OCI-LY3 (cell line): Measurements from ENCODE around the gene ALDH8A1.

Experiments
- H2AFZ ChIP-seq: fragments of 200-600, 300-600 bp; shearing (Covaris generic); 2 replicates; pipeline ENCODE4 v1.6.0; 2014; ENCODE audit warnings: antibody characterized with exemption, low read depth, low read length
- H3K27ac ChIP-seq: fragments of 200-600, 300-600 bp; sonication (generic); 2 replicates; pipeline ENCODE4 v1.5.1; 2014; ENCODE audit warnings: mild to moderate bottlenecking, low read length, moderate library complexity, mixed read lengths
- H3K27me3 ChIP-seq: fragments of 200-600, 300-600 bp; sonication (generic); 2 replicates; pipeline ENCODE4 v1.6.1; 2014; ENCODE audit warnings: low read depth, low read length, mixed read lengths
- H3K36me3 ChIP-seq: fragments of 200-600, 300-600 bp; sonication (generic); replicated peaks from 2 replicates; pipeline ENCODE3; 2014; ENCODE audit warnings: low read depth, low read length, mixed read lengths
- H3K4me1 ChIP-seq: fragments of 300-600, 200-600 bp; sonication (generic); 2 replicates; pipeline ENCODE4 v1.6.1; 2014; ENCODE audit warnings: low read length, mixed read lengths
- H3K4me2 ChIP-seq: fragments of 200-600, 300-600 bp; sonication (generic); 2 replicates; pipeline ENCODE4 v1.6.1; 2014; ENCODE audit warnings: low read length, mixed read lengths
- H3K4me3 ChIP-seq: fragments of 300-600, 200-600 bp; sonication (generic); 2 replicates; pipeline ENCODE4 v1.5.1; 2014; ENCODE audit warnings: antibody characterized with exemption, mild to moderate bottlenecking, low read length, moderate library complexity
- H3K79me2 ChIP-seq: fragments of 300-600, 200-600 bp; shearing (Covaris generic); 2 replicates; pipeline ENCODE4 v1.6.1; 2014; ENCODE audit warnings: mild to moderate bottlenecking, low read length, mixed read lengths
- H3K9ac ChIP-seq: fragments of 300-600, 200-600 bp; shearing (Covaris generic); 2 replicates; pipeline ENCODE4 v1.6.0; 2014; ENCODE audit warnings: mild to moderate bottlenecking, low read length, moderate library complexity
- H3K9me3 ChIP-seq: fragments of 200-600, 300-600 bp; shearing (Covaris generic); 2 replicates; pipeline ENCODE4 v1.6.1; 2014; ENCODE audit warnings: low read length, mixed read lengths; ENCODE audit not compliant: insufficient read depth
- H4K20me1 ChIP-seq: fragments of 200-600, 300-600 bp; sonication (generic); 2 replicates; pipeline ENCODE4 v1.6.1; 2016; ENCODE audit warnings: low read length, mixed read lengths; ENCODE audit not compliant: insufficient read depth
- CTCF ChIP-seq: fragments of 200-600, 300-600 bp; sonication (generic); IDR thresholded peaks from 2 replicates; pipeline ENCODE4 v1.5.1; 2014; ENCODE audit warnings: antibody characterized with exemption, low read length, low read depth
- EZH2phosphoT487 ChIP-seq: fragments of 200-600 bp; shearing (Covaris generic); IDR thresholded peaks from 2 replicates; pipeline ENCODE4 v1.6.1; 2018; ENCODE audit warnings: antibody characterized with exemption, mixed run types, low read depth

Gene ALDH8A1

DNA sequence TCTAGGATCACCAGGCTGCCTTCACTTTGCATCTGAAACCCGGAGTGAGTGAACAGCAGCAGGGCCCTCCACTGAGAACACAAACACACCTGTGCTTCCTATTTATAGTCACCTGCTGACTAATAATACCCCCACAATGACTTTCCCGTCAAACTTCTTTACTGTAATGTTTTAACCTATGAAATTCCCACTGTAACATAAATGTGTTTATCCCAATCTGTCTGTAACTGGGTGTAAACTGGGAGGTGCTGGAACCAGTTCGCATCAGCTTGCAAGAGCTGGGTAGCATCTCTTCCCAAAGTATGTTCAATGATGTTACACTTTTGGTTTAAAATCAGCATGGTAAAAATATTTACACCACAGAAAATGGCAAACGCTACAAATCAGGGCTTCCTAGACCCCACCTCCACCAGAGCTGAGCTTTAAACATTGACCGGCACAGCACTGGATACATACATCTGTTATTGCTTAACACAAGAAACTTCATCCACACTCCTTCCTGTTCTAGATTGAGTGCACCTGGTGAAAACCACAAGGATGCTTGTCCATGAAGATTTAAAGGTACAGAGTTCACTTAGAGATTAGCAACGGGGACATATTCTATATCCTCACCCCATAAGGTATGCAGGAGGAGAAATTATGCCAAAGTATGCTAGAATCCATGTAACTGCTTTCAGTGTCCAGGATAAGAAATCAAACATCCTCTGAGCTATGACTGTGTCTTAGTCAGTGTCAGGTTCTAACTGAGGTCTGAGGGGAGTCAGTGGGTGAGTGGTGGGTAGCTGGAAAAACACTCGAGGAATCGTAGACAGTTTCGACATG, 79.0 kb downstream of the ALDH8A1 start:
- H3K4me1 ChIP-seq: peaks cover 15% of the 10 kb centered on the region
- H3K79me2 ChIP-seq: no peaks in the 10 kb centered on the region
- H3K36me3 ChIP-seq: no peaks in the 10 kb centered on the region
- H3K4me3 ChIP-seq: peak overlapping the region; percentile 34; the same call in 1 of the 2 replicates
- H2AFZ ChIP-seq: no peak overlapping the region
- H4K20me1 ChIP-seq: no peaks in the 10 kb centered on the region
- H3K27me3 ChIP-seq: no peaks in the 10 kb centered on the region
- peak overlapping the region; percentile 73 for H3K4me2 ChIP-seq
- H3K9ac ChIP-seq: no peak overlapping the region
- H3K9me3 ChIP-seq: no peaks in the 10 kb centered on the region; the same call in 1 of the 2 replicates
- TF ChIP-seq EZH2phosphoT487: no peak
- TF ChIP-seq CTCF: no peak
- no peak overlapping the region for H3K27ac ChIP-seq

DNA sequence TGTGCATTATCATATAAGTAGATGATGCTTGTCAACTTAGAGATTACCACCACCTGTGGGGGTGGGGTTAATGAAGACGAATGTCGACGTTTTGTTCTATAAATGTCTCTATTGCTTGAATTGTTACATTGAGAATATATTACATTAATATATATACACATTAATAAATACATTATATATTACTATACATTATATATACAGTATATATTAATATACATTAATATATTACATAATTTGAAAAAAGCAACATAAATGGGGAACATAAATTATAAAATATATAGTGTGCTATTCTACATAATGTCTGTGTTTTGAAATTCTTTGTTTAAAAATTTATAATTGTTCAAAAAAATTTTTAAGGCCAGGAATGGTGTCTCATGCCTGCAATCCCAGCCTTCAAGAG, 81.1 kb downstream of the ALDH8A1 start:
- no peak for TF ChIP-seq EZH2phosphoT487
- TF ChIP-seq CTCF: no peak
- H3K4me2 ChIP-seq: no peak overlapping the region
- no peaks in the 10 kb centered on the region for H3K79me2 ChIP-seq
- H2AFZ ChIP-seq: no peak overlapping the region
- no peak overlapping the region for H3K9ac ChIP-seq
- no peaks in the 10 kb centered on the region for H3K9me3 ChIP-seq
- H3K4me1 ChIP-seq: peaks cover 15% of the 10 kb centered on the region
- H3K4me3 ChIP-seq: no peak overlapping the region
- no peaks in the 10 kb centered on the region for H4K20me1 ChIP-seq
- no peak overlapping the region for H3K27ac ChIP-seq
- H3K27me3 ChIP-seq: no peaks in the 10 kb centered on the region
- no peaks in the 10 kb centered on the region for H3K36me3 ChIP-seq
